Panc1 (cell line): Measurements from ENCODE around the gene ARFGEF3. TPM values are rescaled to one million over a fixed set of nuclear protein-coding genes. Genes with fewer than 3 reads are reported as not detected.

Source experiments
- ATAC-seq: fragments of 200-7000 bp; cut with Tn5 transposase; 2 replicates; pipeline ENCODE4 v1.9.1; 2020; ENCODE audit warnings: mild to moderate bottlenecking, moderate library complexity
- BruUV-seq: library from RNA; stranded (reverse); fragments of 400-500 nt; replicated peaks from 2 replicates; lab custom pipeline; 2021; lab: Mats Ljungman, UMichigan
- CTCF ChIA-PET: fragments of 300-600 bp; sonication (Branson Sonifier 250); formaldehyde crosslinking; loops from one replicate; lab custom pipeline; 2022; ENCODE audit warnings: antibody characterized with exemption; lab: Charles Lee
- POLR2A ChIA-PET: fragments of 300-600 bp; sonication (Branson Sonifier 250); formaldehyde crosslinking; loops from one replicate; lab custom pipeline; 2022; ENCODE audit warnings: antibody characterized with exemption; lab: Charles Lee
- DNase-seq: peaks from one replicate; pipeline ENCODE4 v3.0.0-alpha.2; 2010; ENCODE audit warnings: low read depth, low spot score
- H3K27ac ChIP-seq: 2 replicates; pipeline ENCODE4 v1.5.1; 2011; ENCODE audit warnings: mild to moderate bottlenecking, low read length, inconsistent platforms
- H3K27me3 ChIP-seq: fragments of 200-500 bp; sonication (Bioruptor generic); 2 replicates; pipeline ENCODE4 v1.6.0; 2014; ENCODE audit warnings: low read length, inconsistent platforms; ENCODE audit not compliant: control insufficient read depth, insufficient read depth
- H3K36me3 ChIP-seq: fragments of 200-500 bp; sonication (Bioruptor generic); 2 replicates; pipeline ENCODE4 v1.5.1; 2014; ENCODE audit warnings: inconsistent platforms, mild to moderate bottlenecking, low read length, moderate library complexity; ENCODE audit not compliant: control insufficient read depth, insufficient read depth
- H3K4me1 ChIP-seq: 2 replicates; pipeline ENCODE4 v1.5.1; 2011; ENCODE audit warnings: inconsistent platforms, mild to moderate bottlenecking, low read length, moderate library complexity; ENCODE audit not compliant: control insufficient read depth, insufficient read depth
- H3K4me3 ChIP-seq, 2 experiments: 2 replicates each; pipeline ENCODE4 v1.5.1; 2011 to 2012; ENCODE audit warnings: low read depth in 2 of 2, low read length in 2 of 2, mild to moderate bottlenecking in 2 of 2, inconsistent platforms in 1 of 2, moderate library complexity in 1 of 2
- H3K9me3 ChIP-seq: fragments of 200-500 bp; sonication (Bioruptor generic); 2 replicates; pipeline ENCODE4 v1.5.1; 2014; ENCODE audit warnings: low read depth, mild to moderate bottlenecking, inconsistent platforms, low read length, moderate library complexity; ENCODE audit not compliant: control insufficient read depth, insufficient read depth
- CTCF ChIP-seq: fragments of 450-650 bp; IDR thresholded peaks from 2 replicates; pipeline ENCODE4 v1.5.1; 2017; ENCODE audit warnings: mild to moderate bottlenecking
- POLR2AphosphoS5 ChIP-seq: IDR thresholded peaks from 2 replicates; pipeline ENCODE4 v1.6.1; 2012; ENCODE audit warnings: mild to moderate bottlenecking, low read depth, low read length, moderate library complexity
- REST ChIP-seq, 2 experiments: IDR thresholded peaks; 2 replicates each; pipeline ENCODE4 v1.6.1; 2011 to 2012; ENCODE audit warnings: low read depth in 2 of 2, control low read depth in 1 of 2, low read length in 1 of 2, mild to moderate bottlenecking in 1 of 2, moderate library complexity in 1 of 2; ENCODE audit not compliant: insufficient read depth in 1 of 2
- SIN3A ChIP-seq: IDR thresholded peaks from 2 replicates; pipeline ENCODE4 v1.6.1; 2012; ENCODE audit warnings: low read depth, mild to moderate bottlenecking, low read length, moderate library complexity, borderline replicate concordance; ENCODE audit not compliant: insufficient read depth
- TCF7L2 ChIP-seq: IDR thresholded peaks from 2 replicates; pipeline ENCODE4 v1.6.1; 2011; ENCODE audit warnings: mild to moderate bottlenecking, low read depth, low read length, inconsistent platforms
- in situ Hi-C: cut with HindIII; loops from 2 replicates; pipeline ENCODE4 v1.10.0; 2016; ENCODE audit warnings: low sequenced_read_pairs, low pct_unique_long_range_greater_than_20kb
- intact Hi-C: fragments of 100-400 bp; cut with micrococcal nuclease; formaldehyde crosslinking; loops from one replicate; pipeline ENCODE4 v1.10.0; 2022; ENCODE audit not compliant: unreplicated experiment
- total RNA-seq: library from RNA; stranded (reverse); gene quantifications from one replicate; pipeline ENCODE4 v1.2.1, GENCODE V29; 2021; ENCODE audit not compliant: unreplicated experiment

ARFGEF3 gene
- total RNA-seq, 1 experiment from 2014 or later, result 1.5 TPM

- no peak for TF ChIP-seq SIN3A
- TF ChIP-seq CTCF, result no peak
- TF ChIP-seq REST (IDR thresholded peaks at IDR 0.05; ENCODE audit: insufficient read depth in 1 of 2, low read depth in 2 of 2, low read length in 1 of 2), result no peak
- TF ChIP-seq TCF7L2, result no peak
- TF ChIP-seq POLR2AphosphoS5, result no peak
- DNase-seq, result no peak
- no TSS peak for BruUV-seq
- H3K36me3 ChIP-seq, result no peaks in the 10 kb centered on the region; the same call in 1 of the 2 replicates
- H3K4me3 ChIP-seq, result no peak overlapping the region
- ChIA-PET CTCF (no interaction called here), POLR2A (interaction anchor here (0.7 kb wide), 1 partner anchor 302 kb away, joined by 3 read pairs; no protein-coding TSS in a partner anchor)
- intact Hi-C loops, result no loop called here
- in situ Hi-C loops, result no loop called here
- no peaks in the 10 kb centered on the region for H3K9me3 ChIP-seq
- peaks cover 8% of the 10 kb centered on the region; the same call in 1 of the 2 replicates for H3K27me3 ChIP-seq
- no peaks in the 10 kb centered on the region for H3K4me1 ChIP-seq
- ATAC-seq, result no peak
- H3K27ac ChIP-seq, result no peak overlapping the region
Measured at GRCh38 chr6:138142806-138143205, 18.9 kb upstream of the ARFGEF3 start.

GRCh38 chr6:138145402-138145801 is 16.3 kb upstream of the ARFGEF3 start:
- no peak for ATAC-seq
- no peak for TF ChIP-seq POLR2AphosphoS5
- no peak for TF ChIP-seq SIN3A
- TF ChIP-seq REST (IDR thresholded peaks at IDR 0.05; ENCODE audit: insufficient read depth in 1 of 2, low read depth in 2 of 2, low read length in 1 of 2), result no peak
- no peak for TF ChIP-seq TCF7L2
- TF ChIP-seq CTCF, result no peak
- H3K4me1 ChIP-seq, result no peaks in the 10 kb centered on the region
- intact Hi-C loops, result no loop called here
- no peak overlapping the region for H3K4me3 ChIP-seq
- no peak for DNase-seq
- BruUV-seq, result no TSS peak
- H3K9me3 ChIP-seq, result no peaks in the 10 kb centered on the region
- POLR2A ChIA-PET, result interaction anchor here (0.7 kb wide), 1 partner anchor 60 kb away, joined by 3 read pairs; no protein-coding TSS in a partner anchor
- no peak overlapping the region for H3K27ac ChIP-seq
- H3K36me3 ChIP-seq, result no peaks in the 10 kb centered on the region; the same call in 1 of the 2 replicates
- H3K27me3 ChIP-seq, result peaks cover 8% of the 10 kb centered on the region; the same call in 1 of the 2 replicates
- CTCF ChIA-PET, result no interaction called here
- in situ Hi-C loops, result no loop called here
